Aorta (tissue), 5 donors: ENCODE data around the gene CAMKMT. TPM values are rescaled to one million over a fixed set of nuclear protein-coding genes. Genes with fewer than 3 reads are reported as not detected.

Experiments used
- ATAC-seq: fragments of 200-7000 bp; cut with Tn5 transposase; one replicate; pipeline ENCODE4 v1.9.1; 2022; ENCODE audit warnings: moderate library complexity; ENCODE audit not compliant: low FRiP score
- DNase-seq, 2 donors: peaks; one replicate each; pipeline ENCODE4 v3.0.0-alpha.2; 2020
- H3K27ac ChIP-seq, 2 donors: one replicate each; pipeline ENCODE4 v1.5.1; 2013; ENCODE audit warnings: low read length in 2 of 2, mild to moderate bottlenecking in 2 of 2, moderate library complexity in 2 of 2, control low read depth in 1 of 2, inconsistent platforms in 1 of 2, low read depth in 1 of 2
- H3K27me3 ChIP-seq, 2 donors: one replicate each; pipeline ENCODE4 v1.6.1; 2013; ENCODE audit warnings: control low read depth in 1 of 2, low read length in 1 of 2, mild to moderate bottlenecking in 1 of 2, moderate library complexity in 1 of 2; ENCODE audit not compliant: insufficient read depth in 2 of 2, control insufficient read depth in 1 of 2
- H3K36me3 ChIP-seq, 2 donors: one replicate each; pipeline ENCODE4 v1.6.1; 2013; ENCODE audit warnings: control low read depth in 1 of 2, low read length in 1 of 2, mild to moderate bottlenecking in 1 of 2; ENCODE audit not compliant: insufficient read depth in 2 of 2, control insufficient read depth in 1 of 2
- H3K4me1 ChIP-seq, 2 donors: one replicate each; pipeline ENCODE4 v1.6.1; 2013; ENCODE audit warnings: low read length in 2 of 2, control low read depth in 1 of 2, mild to moderate bottlenecking in 1 of 2, moderate library complexity in 1 of 2; ENCODE audit not compliant: insufficient read depth in 2 of 2, control insufficient read depth in 1 of 2
- H3K4me3 ChIP-seq, 2 donors: one replicate each; pipeline ENCODE4 v1.5.1; 2013; ENCODE audit warnings: low read length in 2 of 2, control low read depth in 1 of 2, mild to moderate bottlenecking in 1 of 2
- H3K9me3 ChIP-seq: one replicate; pipeline ENCODE4 v1.6.1; 2013; ENCODE audit warnings: mild to moderate bottlenecking, low read length; ENCODE audit not compliant: control insufficient read depth
- WGBS, 2 donors: extraction: QIAGEN DNeasy Blood & Tissue Kit; methylation state at CpG; one replicate each; pipeline ENCODE4 v1.1.7; 2013; 5-methylcytosine and 5-hydroxymethylcytosine counted together
- intact Hi-C, 2 donors: fragments of 100-400 bp; cut with DNase I; formaldehyde crosslinking; loops; one replicate each; pipeline versions ENCODE4 v1.14.2 to v1.15.0; 2022
- polyA plus RNA-seq, 2 donors: library from polyadenylated mRNA; stranded (reverse); fragments of 200-250 nt; gene quantifications; one replicate each; pipeline ENCODE4 v1.2.3, GENCODE V29; 2013
- total RNA-seq, 2 donors: library from RNA; stranded (reverse); fragmentation: NEBNext Ultra II Directional; extraction: Animal tissue kit (Norgen Biotek cat#: 25700); gene quantifications; one replicate each; pipeline ENCODE4 v1.2.1, GENCODE V29; 2021
- donor health status: healthy with polysubstance abuse.
- donor health status: Bipolar disorder and iron deficiency.
- donor health status: DM: no; HTN: no; CAD: no.
- donor health status: DM: no; HTN: no; CAD: no.
- donor health status: DM: yes; HTN: yes; CAD: no.

CAMKMT gene
- total and polyA plus RNA-seq, 4 donors, result 3.1 to 15.2 (median 11.9) TPM

DNA sequence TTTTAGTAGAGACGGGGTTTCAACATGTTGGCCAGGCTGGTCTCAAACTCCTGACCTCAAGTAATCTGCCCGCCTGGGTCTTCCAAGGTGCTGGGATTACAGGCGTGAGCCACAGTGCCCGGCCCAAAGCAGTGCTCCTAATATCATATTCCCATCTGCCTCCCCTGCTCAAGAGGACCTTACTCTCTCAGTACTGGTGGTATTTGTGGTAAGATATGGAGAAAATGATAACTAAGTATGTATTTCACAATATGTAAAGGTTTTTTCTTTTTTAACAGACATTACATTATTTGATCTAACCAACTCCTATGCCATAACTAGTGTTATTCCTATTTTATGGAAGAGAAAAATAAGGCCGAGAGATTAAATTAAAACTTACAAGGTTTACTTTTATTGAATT, 201.0 kb downstream of the CAMKMT start:
- intact Hi-C loops, result no loop called here
- H3K36me3 ChIP-seq, result no peaks in the 10 kb centered on the region

GRCh38 chr2:44564752-44565151, 203.0 kb downstream of the CAMKMT start:
- intact Hi-C loops, result no loop called here
- H3K27ac ChIP-seq, result no peak overlapping the region
- DNase-seq (no peak), ATAC-seq (no peak)
- 95 to 96% methylated on average over 5 of the region's 5 CpGs for WGBS, 2 donors
- H3K4me1 ChIP-seq, result no peaks in the 10 kb centered on the region
- H3K36me3 ChIP-seq, result no peaks in the 10 kb centered on the region
- H3K4me3 ChIP-seq, result no peak overlapping the region
- no peaks in the 10 kb centered on the region for H3K27me3 ChIP-seq
- H3K9me3 ChIP-seq, result no peaks in the 10 kb centered on the region

More for the DNA sequence above, 201.0 kb downstream of the CAMKMT start:
- ATAC-seq (no peak), DNase-seq (no peak)
- no peak overlapping the region for H3K27ac ChIP-seq
- 97 to 100% methylated on average over 5 of the region's 5 CpGs for WGBS, 2 donors
- H3K4me3 ChIP-seq, result no peak overlapping the region
- no peaks in the 10 kb centered on the region for H3K9me3 ChIP-seq
- H3K27me3 ChIP-seq, result no peaks in the 10 kb centered on the region
- H3K4me1 ChIP-seq, result no peaks in the 10 kb centered on the region

DNA sequence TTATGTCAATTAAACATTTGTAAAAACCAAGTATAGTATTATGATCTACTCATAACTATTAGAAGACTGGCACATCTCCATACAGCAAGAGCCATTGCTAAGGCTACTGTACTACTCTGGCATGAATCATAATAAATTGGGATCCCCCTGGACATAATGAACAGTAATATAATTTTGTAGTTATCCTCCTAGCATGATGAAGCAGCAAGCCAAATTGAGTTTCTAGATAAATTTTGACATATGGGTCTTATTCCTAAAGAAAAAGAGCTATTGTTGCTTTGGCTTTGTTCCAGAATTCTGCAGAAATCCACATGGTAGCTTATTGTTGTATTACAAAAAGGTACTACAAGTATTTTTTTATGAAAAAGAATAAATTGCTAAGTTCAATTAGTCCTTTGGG, 204.3 kb downstream of the CAMKMT start:
- intact Hi-C loops, result no loop called here
- DNase-seq (no peak), ATAC-seq (no peak)
- H3K27ac ChIP-seq, result no peak overlapping the region
- H3K9me3 ChIP-seq, result no peaks in the 10 kb centered on the region
- H3K36me3 ChIP-seq, result no peaks in the 10 kb centered on the region
- no peak overlapping the region for H3K4me3 ChIP-seq
- no peaks in the 10 kb centered on the region for H3K4me1 ChIP-seq
- no peaks in the 10 kb centered on the region for H3K27me3 ChIP-seq

GRCh38 chr2:44569491-44569890, 207.7 kb downstream of the CAMKMT start:
- no peak overlapping the region for H3K4me3 ChIP-seq
- no peaks in the 10 kb centered on the region for H3K9me3 ChIP-seq
- no peaks in the 10 kb centered on the region for H3K27me3 ChIP-seq
- ATAC-seq (no peak), DNase-seq (no peak)
- intact Hi-C loops, result no loop called here
- no peaks in the 10 kb centered on the region for H3K36me3 ChIP-seq
- H3K27ac ChIP-seq, result no peak overlapping the region
- H3K4me1 ChIP-seq, result no peaks in the 10 kb centered on the region
- WGBS, 2 donors, result 93 to 95% methylated on average over 2 of the region's 2 CpGs

- intact Hi-C loops, result no loop called here
- Histone ChIP-seq H3K27me3 (no peaks in the 10 kb centered on the region), H3K27ac (no peak overlapping the region), H3K4me1 (no peaks in the 10 kb centered on the region), H3K9me3 (no peaks in the 10 kb centered on the region), H3K4me3 (no peak overlapping the region), H3K36me3 (no peaks in the 10 kb centered on the region)
- DNase-seq, result no peak
- 85 to 89% methylated on average over 2 of the region's 2 CpGs for WGBS, 2 donors
- no peak for ATAC-seq
These were observed 208.5 kb downstream of the CAMKMT start for GRCh38 chr2:44570271-44570670.

DNA sequence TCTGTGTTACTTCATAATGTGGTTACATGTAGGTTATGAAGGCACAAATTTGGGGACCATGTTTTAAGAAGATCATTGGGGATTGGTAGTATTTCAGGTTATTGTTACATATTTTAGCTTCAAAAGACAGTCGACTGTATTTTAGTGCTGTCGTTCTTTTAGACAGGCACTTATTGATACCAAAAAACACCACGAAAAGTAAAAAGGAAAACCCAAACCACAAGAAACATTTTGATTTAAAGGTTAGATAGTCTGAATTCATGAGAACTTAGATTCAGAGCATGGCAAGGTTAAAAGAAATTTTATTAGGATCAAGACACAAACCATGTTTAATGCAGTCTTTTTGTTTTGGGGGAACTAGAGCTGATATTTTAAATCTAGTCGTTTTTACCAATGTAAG, 209.0 kb downstream of the CAMKMT start:
- Histone ChIP-seq H3K27ac (no peak overlapping the region), H3K27me3 (no peaks in the 10 kb centered on the region), H3K4me1 (no peaks in the 10 kb centered on the region), H3K36me3 (no peaks in the 10 kb centered on the region), H3K4me3 (no peak overlapping the region), H3K9me3 (no peaks in the 10 kb centered on the region)
- intact Hi-C loops, result no loop called here
- WGBS, 2 donors, result 87 to 95% methylated on average over 4 of the region's 4 CpGs
- ATAC-seq (no peak), DNase-seq (no peak)

DNA sequence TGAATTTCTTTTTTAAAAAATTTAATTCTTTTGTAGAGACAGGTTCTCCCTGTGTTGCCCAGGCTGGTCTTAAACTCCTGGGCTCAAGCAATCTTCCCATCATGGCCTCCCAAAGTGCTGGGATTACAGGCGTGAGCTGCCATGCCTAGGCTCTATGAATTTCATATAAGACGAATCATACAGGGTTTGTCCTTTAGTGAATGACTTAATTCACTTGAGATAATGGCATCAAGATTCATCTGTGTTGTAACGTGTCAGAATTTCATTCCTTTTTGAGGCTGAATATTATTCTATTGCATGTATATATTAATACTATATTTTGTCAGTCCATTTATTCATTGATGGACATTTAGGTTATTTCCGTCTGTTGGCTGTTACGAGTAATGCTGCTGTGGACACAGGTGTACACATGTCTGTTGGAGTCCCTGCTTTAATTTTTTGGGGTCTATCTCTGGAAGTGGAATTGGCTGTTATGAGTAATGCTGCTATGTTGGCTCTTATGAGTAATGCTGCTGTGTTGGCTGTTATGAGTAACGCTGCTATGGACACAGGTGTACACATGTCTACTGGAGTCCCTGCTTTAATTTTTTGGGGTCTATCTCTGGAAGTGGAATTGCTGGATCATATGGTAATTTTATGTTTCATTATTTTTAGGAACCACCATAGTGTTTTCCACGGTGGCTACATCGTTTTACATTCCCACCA, 210.6 kb downstream of the CAMKMT start:
- H3K4me3 ChIP-seq, result no peak overlapping the region
- no peaks in the 10 kb centered on the region for H3K27me3 ChIP-seq
- 94 to 95% methylated on average over 8 of the region's 8 CpGs for WGBS, 2 donors
- H3K9me3 ChIP-seq, result no peaks in the 10 kb centered on the region
- H3K36me3 ChIP-seq, result no peaks in the 10 kb centered on the region
- DNase-seq, result no peak
- ATAC-seq, result no peak
- intact Hi-C loops, result no loop called here
- no peak overlapping the region for H3K27ac ChIP-seq
- H3K4me1 ChIP-seq, result no peaks in the 10 kb centered on the region

DNA sequence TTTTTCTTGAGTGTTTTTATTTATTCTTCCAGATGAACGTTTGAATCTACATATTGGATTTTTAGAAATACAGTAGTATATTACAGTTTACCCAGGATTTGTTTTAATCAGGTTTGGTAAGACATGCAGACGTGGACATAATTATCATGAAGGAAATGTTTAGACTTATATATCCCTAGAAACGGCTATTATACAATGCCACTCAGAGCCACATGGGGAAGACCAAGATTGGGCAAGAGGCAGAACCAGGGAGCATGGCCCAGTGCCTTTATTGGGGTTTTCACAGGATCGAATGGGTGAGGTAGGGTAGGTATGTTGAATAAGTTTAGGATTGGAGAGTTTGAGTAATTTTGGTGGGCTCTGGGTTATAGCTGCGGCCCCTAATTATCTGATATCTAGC, 212.2 kb downstream of the CAMKMT start:
- Histone ChIP-seq H3K4me1 (peaks cover 0 to 4% of the 10 kb centered on the region in 2 donors), H3K9me3 (no peaks in the 10 kb centered on the region), H3K27me3 (no peaks in the 10 kb centered on the region), H3K4me3 (no peak overlapping the region), H3K27ac (no peak overlapping the region), H3K36me3 (no peaks in the 10 kb centered on the region)
- ATAC-seq (no peak), DNase-seq (no peak)
- WGBS, 2 donors, result 91 to 95% methylated on average over 5 of the region's 5 CpGs
- intact Hi-C loops, result no loop called here

GRCh38 chr2:44578471-44579093, 216.8 kb downstream of the CAMKMT start:
- Histone ChIP-seq H3K4me1 (peaks cover 0 to 6% of the 10 kb centered on the region in 2 donors), H3K27me3 (no peaks in the 10 kb centered on the region), H3K4me3 (no peak overlapping the region), H3K9me3 (no peaks in the 10 kb centered on the region), H3K27ac (no peak overlapping the region), H3K36me3 (no peaks in the 10 kb centered on the region)
- WGBS, 2 donors, result 55 to 63% methylated on average over 2 of the region's 2 CpGs
- no peak for ATAC-seq
- no peak for DNase-seq
- intact Hi-C loops, result no loop called here
